Measurements from ENCODE around the gene INPP4B. TPM values are rescaled to one million over a fixed set of nuclear protein-coding genes. Genes with fewer than 3 reads are reported as not detected.

Gene INPP4B
- total RNA-seq, 1 donor from 2014 or later = 8.2 TPM

GRCh38 chr4:142556048-142556447 is 290.1 kb downstream of the INPP4B start:
- FAIRE-seq = no peak
- no peak for DNase-seq (ENCODE audit: low spot score in 2 of 2)

GRCh38 chr4:142554412-142554811 is 291.7 kb downstream of the INPP4B start:
- DNase-seq (ENCODE audit: low spot score in 2 of 2) = no peak
- FAIRE-seq = no peak

- no peak for FAIRE-seq
These were observed 294.4 kb downstream of the INPP4B start for GRCh38 chr4:142551517-142552305.

GRCh38 chr4:142550965-142551364 is 295.1 kb downstream of the INPP4B start:
- DNase-seq (ENCODE audit: low spot score in 2 of 2) = no peak
- no peak for FAIRE-seq

More at GRCh38 chr4:142551517-142552305, 294.4 kb downstream of the INPP4B start:
- no peak for DNase-seq (ENCODE audit: low spot score in 2 of 2)

- DNase-seq (ENCODE audit: low spot score in 2 of 2) = no peak
- FAIRE-seq = no peak
These were observed 296.2 kb downstream of the INPP4B start for GRCh38 chr4:142549726-142550463.

- FAIRE-seq = no peak
- no peak for DNase-seq (ENCODE audit: low spot score in 2 of 2)
These were observed 296.9 kb downstream of the INPP4B start for GRCh38 chr4:142549248-142549647.

- no peak for DNase-seq (ENCODE audit: low spot score in 2 of 2)
- FAIRE-seq = no peak
These were observed 297.6 kb downstream of the INPP4B start for GRCh38 chr4:142548491-142548890.

- FAIRE-seq (no peak), DNase-seq (ENCODE audit: low spot score in 2 of 2) (no peak)
These were observed 298.1 kb downstream of the INPP4B start for GRCh38 chr4:142547974-142548373.

GRCh38 chr4:142544594-142544993 is 301.5 kb downstream of the INPP4B start:
- DNase-seq (ENCODE audit: low spot score in 2 of 2) (no peak), FAIRE-seq (no peak)

- no peak for FAIRE-seq
These were observed 302.1 kb downstream of the INPP4B start for GRCh38 chr4:142544039-142544438.

GRCh38 chr4:142540483-142540804 is 305.7 kb downstream of the INPP4B start:
- DNase-seq (ENCODE audit: low spot score in 2 of 2) (no peak), FAIRE-seq (no peak)

More at GRCh38 chr4:142544039-142544438, 302.1 kb downstream of the INPP4B start:
- no peak for DNase-seq (ENCODE audit: low spot score in 2 of 2)

- FAIRE-seq = no peak
These were observed 306.2 kb downstream of the INPP4B start for GRCh38 chr4:142539796-142540482.

GRCh38 chr4:142535009-142535408 is 311.1 kb downstream of the INPP4B start:
- FAIRE-seq = no peak
- no peak for DNase-seq (ENCODE audit: low spot score in 2 of 2)

More at GRCh38 chr4:142539796-142540482, 306.2 kb downstream of the INPP4B start:
- DNase-seq (ENCODE audit: low spot score in 2 of 2) = no peak

GRCh38 chr4:142532054-142532453 is 314.0 kb downstream of the INPP4B start:
- FAIRE-seq (no peak), DNase-seq (ENCODE audit: low spot score in 2 of 2) (no peak)

GRCh38 chr4:142530728-142531127 is 315.4 kb downstream of the INPP4B start:
- no peak for FAIRE-seq
- DNase-seq (ENCODE audit: low spot score in 2 of 2) = no peak

- DNase-seq (ENCODE audit: low spot score in 2 of 2) (no peak), FAIRE-seq (no peak)
These were observed 317.7 kb downstream of the INPP4B start for GRCh38 chr4:142528433-142528832.

- no peak for FAIRE-seq
These were observed 323.0 kb downstream of the INPP4B start for GRCh38 chr4:142523111-142523510.

GRCh38 chr4:142519342-142519741 is 326.8 kb downstream of the INPP4B start:
- DNase-seq (ENCODE audit: low spot score in 2 of 2) = no peak
- no peak for FAIRE-seq

More at GRCh38 chr4:142523111-142523510, 323.0 kb downstream of the INPP4B start:
- DNase-seq (ENCODE audit: low spot score in 2 of 2) = no peak

- FAIRE-seq = no peak
These were observed 329.2 kb downstream of the INPP4B start for GRCh38 chr4:142516686-142517526.

GRCh38 chr4:142512161-142512560 is 333.9 kb downstream of the INPP4B start:
- DNase-seq (ENCODE audit: low spot score in 2 of 2) = no peak
- no peak for FAIRE-seq

More at GRCh38 chr4:142516686-142517526, 329.2 kb downstream of the INPP4B start:
- no peak for DNase-seq (ENCODE audit: low spot score in 2 of 2)
